Suppressor macrophage treated with lipopolysaccharide for 1 hour (primary cell): ENCODE data around the gene NLRP6.
"Not testable (repeated sequence)": the region's sequence is repeated elsewhere in the genome, so short reads cannot be mapped to it uniquely, and the experiment has no call there.

Experiments used
- DNase-seq, 3 donors: peaks; one replicate each; pipeline ENCODE4 v3.0.0-alpha.2; 2020 to 2022

The NLRP6 gene

GRCh38 chr11:326842-327580, 48.8 kb downstream of the NLRP6 start:
- peak; percentile 65 to 84 (median 82) for DNase-seq

GRCh38 chr11:327581-327923, 49.3 kb downstream of the NLRP6 start:
- DNase-seq = no peak

- no peak for DNase-seq
These were observed 49.8 kb downstream of the NLRP6 start for GRCh38 chr11:328012-328411.

DNA sequence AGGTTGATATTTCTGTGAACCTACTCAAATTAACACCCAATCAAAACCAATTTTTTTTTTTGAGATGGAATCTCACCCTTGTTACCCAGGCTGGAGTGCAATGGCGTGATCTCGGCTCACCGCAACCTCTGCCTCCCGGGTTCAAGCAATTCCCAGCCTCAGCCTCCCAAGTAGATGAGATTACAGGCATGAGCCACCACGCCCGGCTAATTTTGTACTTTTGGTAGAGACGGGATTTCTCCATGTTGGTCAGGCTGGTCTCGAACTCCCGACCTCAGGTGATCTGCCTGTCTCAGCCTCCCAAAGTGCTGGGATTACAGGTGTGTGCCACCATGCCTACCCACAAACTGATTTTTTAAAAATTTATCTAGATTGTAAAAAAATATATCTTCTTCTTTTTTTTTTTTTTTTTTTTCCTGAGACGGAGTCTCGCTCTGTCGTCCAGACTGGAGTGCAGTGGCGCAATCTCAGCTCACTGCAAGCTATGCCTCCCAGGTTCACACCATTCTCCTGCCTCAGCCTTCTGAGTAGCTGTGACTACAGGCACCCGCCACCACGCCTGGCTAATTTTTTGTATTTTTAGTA, 50.4 kb downstream of the NLRP6 start:
- not testable (repeated sequence) for DNase-seq

- DNase-seq = no peak
These were observed 51.7 kb downstream of the NLRP6 start for GRCh38 chr11:329886-330253.

- DNase-seq = no peak
These were observed 52.1 kb downstream of the NLRP6 start for GRCh38 chr11:330307-330693.

DNA sequence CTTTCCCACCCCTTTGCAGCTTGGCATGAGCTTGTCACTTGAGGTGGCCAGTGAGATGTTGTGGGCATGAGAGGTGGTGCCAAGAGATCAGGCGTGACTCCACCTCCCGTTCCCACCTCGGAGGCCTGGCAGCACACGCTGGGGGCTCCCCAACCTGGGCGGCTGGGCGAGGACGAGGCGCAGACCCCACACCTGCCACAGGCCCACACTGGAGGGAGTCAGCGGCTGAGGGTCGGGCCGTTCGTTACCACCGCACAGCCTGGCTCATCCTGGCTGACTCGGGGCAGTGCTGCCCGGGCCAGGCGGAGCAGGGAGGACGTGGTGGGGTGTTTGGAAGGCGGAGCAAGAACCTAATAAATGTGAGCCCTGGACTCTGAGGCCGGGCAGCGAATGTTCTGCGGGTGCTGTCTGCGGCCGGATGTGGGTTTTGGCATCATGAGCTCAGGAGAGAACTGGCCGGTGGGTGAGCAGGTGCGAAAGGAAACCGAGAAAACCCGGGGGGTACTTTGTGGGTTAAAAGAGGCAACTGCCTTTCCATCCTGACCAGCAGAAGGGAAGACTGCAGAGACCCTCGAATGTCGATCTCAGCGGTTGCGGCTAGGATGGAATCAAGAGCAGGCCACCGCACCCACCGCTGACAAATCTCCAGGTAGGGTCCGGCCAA, 52.6 kb downstream of the NLRP6 start:
- DNase-seq = no peak

DNA sequence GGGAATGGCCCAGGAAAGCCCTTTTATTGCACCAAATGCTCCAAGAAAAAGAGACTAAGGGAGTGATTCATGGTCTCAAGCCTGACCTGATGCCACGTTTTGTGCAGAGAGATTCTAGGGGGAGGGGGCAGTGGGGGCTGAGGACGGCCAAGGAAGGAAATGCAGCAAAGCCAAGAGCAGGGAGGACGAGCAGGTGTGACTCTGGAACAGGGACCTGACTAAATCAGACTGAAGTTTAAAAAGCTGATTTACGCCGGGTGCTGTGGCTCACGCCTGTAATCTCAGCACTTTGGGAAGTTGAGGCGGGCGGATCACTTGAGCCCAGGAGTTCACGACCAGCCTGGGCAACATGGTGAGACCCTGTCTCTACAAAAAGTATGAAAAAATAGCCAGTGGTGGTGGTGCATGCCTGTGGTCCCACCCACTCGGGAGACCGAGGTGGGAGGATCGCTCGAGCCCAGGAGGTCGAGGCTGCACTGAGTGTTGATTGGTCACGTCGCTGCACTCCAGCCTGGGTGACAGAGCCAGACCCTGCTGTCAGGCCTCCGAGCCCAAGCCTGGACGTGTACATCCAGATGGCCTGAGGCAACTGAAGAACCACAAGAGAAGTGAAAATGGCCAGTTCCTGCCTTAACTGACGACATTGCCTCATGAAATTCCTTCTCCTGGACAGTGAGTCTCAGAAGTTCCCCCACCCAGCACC, 53.3 kb downstream of the NLRP6 start:
- DNase-seq = no peak

- DNase-seq = no peak
These were observed 54.7 kb downstream of the NLRP6 start for GRCh38 chr11:332651-333480.

GRCh38 chr11:333616-334263, 55.5 kb downstream of the NLRP6 start:
- not testable (repeated sequence) for DNase-seq

- no peak for DNase-seq
These were observed 56.2 kb downstream of the NLRP6 start for GRCh38 chr11:334264-334994.
